BJ (cell line): ENCODE measurements around the gene LARP4B. TPM values are rescaled to one million over a fixed set of nuclear protein-coding genes. Genes with fewer than 3 reads are reported as not detected.
A peak's percentile ranks its signal among the peaks of the same experiment; 100 is the strongest.

Source experiments
- CTCF ChIA-PET: fragments of 350-600 bp; formaldehyde crosslinking; extraction: SDS; loops from one replicate; lab custom pipeline; 2021; ENCODE audit warnings: antibody characterized with exemption, inconsistent platforms; lab: Yijun Ruan, JAX
- POLR2A ChIA-PET: fragments of 300-600 bp; sonication (Branson Sonifier 250); formaldehyde crosslinking; extraction: SDS; loops from one replicate; lab custom pipeline; 2021; ENCODE audit warnings: antibody characterized with exemption; lab: Charles Lee
- DNase-seq: peaks from one replicate; pipeline ENCODE4 v3.0.0-alpha.2; 2011; ENCODE audit warnings: low read depth
- H3K27me3 ChIP-seq: 2 replicates; pipeline ENCODE4 v1.6.0; 2011; ENCODE audit warnings: low read length; ENCODE audit not compliant: control insufficient read depth, insufficient read depth
- H3K36me3 ChIP-seq: 2 replicates; pipeline ENCODE4 v1.5.1; 2011; ENCODE audit warnings: low read length; ENCODE audit not compliant: control insufficient read depth, insufficient read depth
- H3K4me3 ChIP-seq: 2 replicates; pipeline ENCODE4 v1.5.1; 2011; ENCODE audit warnings: low read depth, mild to moderate bottlenecking, control low read depth, low read length
- CTCF ChIP-seq: IDR thresholded peaks from 2 replicates; pipeline ENCODE4 v1.5.1; 2011; ENCODE audit warnings: low read depth, mild to moderate bottlenecking, control low read depth, inconsistent platforms, low read length, moderate library complexity; ENCODE audit not compliant: insufficient read depth
- polyA plus RNA-seq: library from polyadenylated mRNA; depleted of rRNA; stranded (reverse); fragments of >200 nt; gene quantifications from 2 replicates; pipeline ENCODE4 v1.2.3, GENCODE V29; 2011

LARP4B gene
- polyA plus RNA-seq, 1 experiment = 38.4 TPM

DNA sequence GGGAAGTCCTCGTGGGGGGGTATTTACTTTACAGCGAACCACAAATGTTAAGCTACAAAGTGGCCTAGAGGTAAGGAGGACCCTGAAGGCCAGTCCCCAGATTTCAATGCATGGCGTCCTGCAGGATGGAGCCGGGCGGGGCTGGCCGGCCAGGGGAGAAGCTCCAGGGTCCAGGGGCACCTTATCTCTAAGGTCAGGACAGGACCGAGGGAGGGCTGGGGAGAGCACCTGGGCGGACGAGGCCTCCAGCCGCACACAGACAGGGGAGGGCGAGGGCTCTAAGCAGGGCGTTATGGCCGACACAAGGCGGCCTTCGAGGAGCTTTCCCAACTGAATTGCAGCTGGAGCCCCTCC lies 145.7 kb downstream of the LARP4B start:
- no peaks in the 10 kb centered on the region; the same call in 1 of the 2 replicates for H3K27me3 ChIP-seq
- no peak for TF ChIP-seq CTCF
- no peak for DNase-seq
- H3K4me3 ChIP-seq = no peak overlapping the region
- POLR2A ChIA-PET = no interaction called here
- CTCF ChIA-PET = interaction anchor here (0.9 to 1.4 kb wide), 4 partner anchors 11 to 411 kb away, joined by 3 to 5 read pairs (median 4); no protein-coding TSS in a partner anchor
- H3K36me3 ChIP-seq = no peaks in the 10 kb centered on the region

GRCh38 chr10:785089-785860 lies 146.2 kb downstream of the LARP4B start:
- CTCF ChIA-PET = interaction anchor here (0.6 to 1.4 kb wide), 7 partner anchors 9 to 412 kb away, joined by 3 to 5 read pairs (median 3); no protein-coding TSS in a partner anchor
- Histone ChIP-seq H3K4me3 (peak overlapping the region; percentile 46; the same call in 1 of the 2 replicates), H3K36me3 (no peaks in the 10 kb centered on the region), H3K27me3 (no peaks in the 10 kb centered on the region; the same call in 1 of the 2 replicates)
- no peak for DNase-seq
- POLR2A ChIA-PET = no interaction called here
- TF ChIP-seq CTCF = no peak; the same call in 1 of the 2 replicates

DNA sequence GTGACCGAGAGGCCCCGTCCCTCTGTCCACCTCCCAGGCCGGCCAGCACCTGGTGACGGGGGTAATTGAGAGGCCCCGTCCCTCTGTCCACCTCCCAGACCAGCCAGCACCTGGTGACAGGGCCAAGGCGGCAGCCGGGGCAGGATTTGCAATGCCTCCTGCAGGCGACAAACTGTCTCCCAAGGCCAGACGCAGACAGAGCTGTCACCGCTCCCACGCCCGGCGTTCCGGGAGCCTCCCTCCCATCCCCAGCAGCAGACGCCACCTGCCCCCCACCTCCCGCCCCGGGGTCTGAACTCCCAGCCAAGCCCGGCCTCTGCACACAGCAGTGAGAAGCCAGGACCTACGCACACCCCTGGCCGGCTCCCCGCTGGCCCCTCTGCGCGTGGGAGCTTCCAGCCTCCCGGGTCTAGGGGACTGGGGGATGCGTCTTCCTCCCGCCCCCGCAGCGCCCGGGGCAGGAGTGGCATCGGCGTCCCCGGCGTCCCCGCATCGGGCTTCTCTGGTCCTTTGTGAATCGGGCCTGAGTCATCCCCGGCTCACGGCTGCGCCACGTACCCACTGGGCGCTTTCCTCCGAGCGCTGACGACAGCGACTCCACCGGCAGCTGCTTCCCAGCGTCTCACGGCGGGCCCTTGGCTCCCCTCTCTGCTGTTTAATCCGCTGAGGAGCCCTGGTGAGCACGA lies 147.0 kb downstream of the LARP4B start:
- ChIA-PET CTCF (interaction anchor here (0.6 to 1.4 kb wide), 5 partner anchors 10 to 411 kb away, joined by 3 to 5 read pairs (median 3); no protein-coding TSS in a partner anchor), POLR2A (interaction anchor here (0.5 kb wide), 1 partner anchor 186 kb away, joined by 3 read pairs; no protein-coding TSS in a partner anchor)
- peak overlapping the region; percentile 46 for H3K4me3 ChIP-seq
- no peaks in the 10 kb centered on the region; the same call in 1 of the 2 replicates for H3K27me3 ChIP-seq
- H3K36me3 ChIP-seq = no peaks in the 10 kb centered on the region
- TF ChIP-seq CTCF = peak; percentile 52
- no peak for DNase-seq

DNA sequence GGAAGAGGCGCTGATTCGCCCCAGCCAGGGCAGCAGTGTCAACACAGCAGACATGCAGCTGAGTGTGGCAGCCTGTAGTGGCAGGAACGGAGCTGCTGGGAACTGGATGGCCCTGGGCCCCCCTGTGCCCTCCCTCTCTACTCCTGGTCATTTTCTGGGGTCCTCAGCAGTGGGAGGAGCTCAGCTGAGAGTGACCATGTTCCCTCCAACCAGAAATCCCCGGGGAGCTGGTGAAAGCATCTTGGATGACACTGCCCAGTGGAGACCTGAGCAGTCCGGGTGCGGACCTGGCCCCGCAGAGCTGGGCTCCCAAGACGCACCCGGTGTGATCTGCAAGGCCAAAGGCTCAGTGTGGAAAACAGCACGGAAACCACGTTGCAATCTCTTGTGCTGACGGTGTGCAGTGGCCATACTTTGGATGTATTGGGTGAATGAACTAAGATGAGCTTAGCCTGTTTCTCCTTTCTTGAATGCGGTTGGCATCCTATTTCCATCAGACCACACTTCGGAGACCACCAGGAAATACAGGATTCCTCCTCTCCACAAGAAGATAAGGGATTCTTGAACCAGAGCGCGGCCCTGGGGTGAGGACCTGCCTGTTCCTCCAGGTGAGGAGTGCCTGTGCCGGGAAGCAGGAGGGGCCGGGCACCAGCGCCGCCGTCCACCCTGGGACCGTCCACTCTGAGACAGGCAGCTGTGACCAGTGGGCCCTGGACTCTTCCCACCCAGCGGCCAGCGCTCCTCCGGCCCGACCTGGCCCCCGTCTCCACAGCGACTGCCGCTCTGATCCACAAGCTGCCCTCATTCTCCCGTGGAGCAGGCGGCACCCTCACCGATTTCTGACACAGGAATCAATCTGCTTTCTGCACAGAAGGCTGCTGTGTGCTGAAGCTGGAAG lies 148.5 kb downstream of the LARP4B start:
- Histone ChIP-seq H3K36me3 (no peaks in the 10 kb centered on the region), H3K4me3 (no peak overlapping the region), H3K27me3 (no peaks in the 10 kb centered on the region; the same call in none of the 2 replicates)
- DNase-seq = no peak
- ChIA-PET CTCF (interaction anchor here (1.0 kb wide), 1 partner anchor 271 kb away, joined by 3 read pairs; no protein-coding TSS in a partner anchor), POLR2A (no interaction called here)
- TF ChIP-seq CTCF = no peak
